Mesenteric fat pad (tissue), 1 donor: ENCODE data around the gene PKIB. TPM values are rescaled to one million over a fixed set of nuclear protein-coding genes. Genes with fewer than 3 reads are reported as not detected.
"Not testable (repeated sequence)": the region's sequence is repeated elsewhere in the genome, so short reads cannot be mapped to it uniquely, and the experiment has no call there.

Experiments used
- DNase-seq: peaks from one replicate; pipeline ENCODE4 v3.0.0-alpha.2; 2020; ENCODE audit warnings: low spot score
- long read RNA-seq: library from polyadenylated mRNA; unstranded; transcript quantifications from one replicate; pipeline ENCODE4 v2.0.0, GENCODE V29; 2020
- total RNA-seq: library from RNA; stranded (reverse); fragmentation: NEBNext Ultra II Directional; extraction: Animal tissue kit (Norgen Biotek cat#: 25700); gene quantifications from one replicate; pipeline ENCODE4 v1.2.1, GENCODE V29; 2021
- donor health status: DM: yes; HTN: yes; CAD: no.

PKIB gene
- total RNA-seq: 1.00 TPM
- long read RNA-seq, partial matches to known transcripts: 0 of 3 reads
- long read RNA-seq, other reads (novel, unspliced or antisense): 1 of 3 reads

DNA sequence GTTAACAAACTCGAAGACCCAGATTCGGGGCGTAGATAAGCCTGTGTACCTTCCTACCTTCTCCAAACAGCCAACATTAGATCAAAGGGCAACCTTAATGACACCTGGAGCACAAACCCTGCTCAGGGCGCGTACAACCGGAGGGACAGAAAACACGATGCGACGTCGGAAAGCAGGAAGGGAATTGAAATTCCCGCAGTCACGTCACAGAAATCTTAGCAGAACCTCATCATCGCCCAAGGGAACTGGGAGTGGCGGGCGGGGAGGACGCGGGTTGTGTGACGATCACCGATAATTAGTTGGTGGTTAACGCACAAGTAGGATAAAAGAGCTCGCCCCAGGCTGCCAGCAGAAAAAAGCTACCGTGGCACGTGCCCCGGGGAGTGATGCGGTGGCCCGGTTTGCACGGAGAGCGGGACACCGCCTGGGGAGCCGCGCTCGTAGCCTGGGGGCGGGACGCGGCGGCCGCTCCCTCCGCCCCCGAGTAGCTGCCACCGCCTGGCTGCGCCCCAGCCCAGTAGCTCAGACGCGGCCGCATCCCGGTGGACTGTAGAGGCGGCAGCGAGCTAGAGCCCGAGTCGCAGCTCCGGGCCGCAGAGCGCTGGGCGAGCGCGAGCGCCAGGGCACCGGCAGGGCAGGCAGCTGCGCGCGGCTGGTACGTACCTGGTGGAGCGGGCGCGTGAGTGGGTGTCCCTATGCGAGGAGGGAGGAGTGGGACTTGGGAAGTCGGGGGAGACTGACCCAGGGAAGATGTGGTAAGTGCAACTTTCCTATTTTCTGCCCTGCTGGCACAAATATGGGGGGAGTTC is at the start of gene PKIB:
Gene PKIB, plus strand, starts transcription at position 525 of the 809 bp plus-strand sequence. CDS start 107,390 bp downstream, outside the sequence.
- DNase-seq: peak; percentile 92

DNA sequence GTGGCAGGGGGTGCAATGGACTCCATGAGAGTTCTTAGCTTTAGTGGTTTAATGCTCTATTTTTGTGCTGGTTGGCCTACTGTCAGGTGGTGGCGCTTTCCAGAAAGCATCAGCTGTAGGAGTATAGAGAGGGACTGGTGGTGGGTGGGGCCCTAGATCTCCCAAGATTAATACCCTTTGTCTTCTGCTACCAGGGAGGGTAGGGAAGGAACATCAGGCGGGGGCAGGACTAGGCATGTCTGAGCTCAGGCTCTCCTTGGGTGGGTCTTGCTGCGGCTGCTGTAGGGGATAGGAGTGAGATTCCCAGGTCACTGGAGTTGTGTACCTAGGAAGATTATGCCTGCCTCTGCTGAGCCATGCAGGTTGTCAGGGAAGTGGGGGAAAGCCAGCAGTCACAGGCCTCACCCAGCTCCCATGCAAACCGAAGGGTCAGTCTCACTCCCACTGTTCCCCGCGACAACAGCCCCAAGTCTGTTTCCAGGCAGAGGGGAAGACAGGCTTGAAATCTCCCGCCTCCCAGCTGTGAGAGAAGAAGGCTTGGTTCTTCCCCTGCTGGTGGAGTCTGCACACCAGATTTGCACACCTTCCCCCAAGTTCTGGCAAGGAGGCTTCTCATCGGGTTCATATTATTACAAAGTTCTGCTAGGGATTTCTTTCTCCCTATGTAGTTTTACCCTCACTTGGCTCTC is 46.7 kb upstream of the PKIB start:
- DNase-seq: no peak

GRCh38 chr6:122564230-122564629 is 46.0 kb upstream of the PKIB start:
- no peak for DNase-seq

GRCh38 chr6:122565708-122566107 is 44.5 kb upstream of the PKIB start:
- no peak for DNase-seq

DNA sequence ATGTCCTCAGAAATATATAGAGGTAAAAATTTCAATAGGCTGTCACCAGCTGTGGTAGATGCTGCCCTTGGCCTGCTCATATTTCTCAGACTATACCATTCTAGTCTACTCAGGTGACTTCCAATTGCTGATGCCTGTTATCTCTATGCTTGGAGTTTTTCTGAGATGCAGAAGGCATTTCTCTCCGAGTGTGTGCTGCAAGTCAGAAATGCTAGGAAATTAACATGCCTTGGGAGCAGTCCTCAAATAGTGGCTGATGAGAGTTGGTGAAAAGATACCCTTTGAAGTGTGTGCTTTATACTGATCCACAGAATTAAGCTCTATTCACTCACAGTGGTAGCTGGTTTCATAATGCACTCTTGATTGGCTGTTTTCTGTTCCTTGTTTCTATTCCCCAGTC is 43.2 kb upstream of the PKIB start:
- no peak for DNase-seq

DNA sequence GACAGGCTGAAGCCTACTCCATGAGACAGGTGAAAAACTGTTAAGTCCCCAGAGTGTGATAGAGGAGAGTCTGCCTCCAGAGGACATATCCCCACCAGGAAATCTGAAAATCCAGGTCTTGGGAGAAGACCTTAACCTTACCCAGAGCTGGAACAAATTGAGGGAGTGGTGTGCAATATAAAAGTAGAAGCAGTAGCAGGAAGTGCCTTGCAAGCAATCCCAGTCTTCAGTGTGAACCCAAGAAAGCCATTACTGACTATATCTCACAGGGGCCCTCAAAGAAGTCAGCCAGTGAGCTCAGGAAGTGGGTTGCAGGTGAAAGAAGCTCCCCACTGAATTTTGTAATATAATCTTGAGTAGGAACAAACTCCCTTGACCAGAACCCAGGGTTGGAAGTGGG is 41.9 kb upstream of the PKIB start:
- DNase-seq: no peak

GRCh38 chr6:122568797-122569221 is 41.4 kb upstream of the PKIB start:
- no peak for DNase-seq

GRCh38 chr6:122569230-122569771 is 40.9 kb upstream of the PKIB start:
- no peak for DNase-seq

DNA sequence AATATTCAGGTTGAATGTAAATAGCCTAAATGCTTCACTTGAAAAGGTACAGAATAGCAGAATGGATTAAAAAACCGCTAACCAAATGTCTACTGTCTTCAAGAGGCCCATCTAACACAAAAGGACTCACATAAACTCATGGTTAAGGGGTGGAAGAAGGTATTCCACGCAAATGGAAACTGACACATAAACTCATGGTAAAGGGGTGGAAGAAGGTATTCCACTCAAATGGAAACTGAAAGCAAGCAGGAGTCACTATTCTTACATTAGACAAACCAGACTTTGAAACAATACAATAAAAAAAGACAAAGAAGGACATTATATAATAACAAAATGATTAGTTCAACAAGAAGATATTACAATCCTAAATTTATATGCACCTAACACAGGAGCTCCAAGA is 38.3 kb upstream of the PKIB start:
- DNase-seq: no peak

- DNase-seq: no peak
These were observed 33.3 kb upstream of the PKIB start for GRCh38 chr6:122576888-122577287.

DNA sequence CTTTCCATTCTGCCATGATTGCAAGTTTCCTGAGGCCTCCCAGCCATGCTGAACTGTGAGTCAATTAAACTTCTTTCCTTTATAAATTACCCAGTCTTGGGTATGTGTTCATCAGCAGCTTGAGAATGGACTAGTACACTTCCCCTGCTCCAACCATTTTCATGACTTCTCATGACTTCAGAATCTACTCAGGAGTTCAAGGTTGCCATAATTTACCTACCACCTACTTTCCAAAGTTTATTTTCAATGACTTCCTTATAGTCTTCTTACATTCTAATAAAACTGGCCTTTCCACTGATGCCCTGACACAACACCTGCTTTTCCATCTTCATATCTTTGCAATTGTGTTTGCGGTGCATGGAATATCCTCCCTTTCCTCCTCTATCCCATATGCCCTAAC is 31.2 kb upstream of the PKIB start:
- no peak for DNase-seq

GRCh38 chr6:122580737-122581136 is 29.5 kb upstream of the PKIB start:
- no peak for DNase-seq

DNA sequence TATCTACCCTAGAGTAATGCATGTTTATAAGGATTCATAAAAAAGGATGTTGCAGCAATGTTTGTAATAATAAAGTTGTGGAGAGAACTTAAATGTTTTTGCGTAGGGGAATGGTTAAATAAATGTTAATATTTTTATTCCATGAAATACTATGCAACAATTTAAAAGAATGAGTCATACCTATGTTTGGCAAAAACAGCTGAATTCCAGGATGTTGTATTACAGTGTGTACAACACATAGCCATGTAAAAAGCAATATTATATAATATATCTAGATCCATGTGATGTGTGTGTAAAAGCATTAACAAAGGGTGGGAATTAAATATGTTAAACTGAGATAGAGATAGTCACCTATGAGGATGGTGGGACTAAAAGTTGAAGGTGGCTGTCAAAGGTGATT is 21.1 kb upstream of the PKIB start:
- DNase-seq: no peak

DNA sequence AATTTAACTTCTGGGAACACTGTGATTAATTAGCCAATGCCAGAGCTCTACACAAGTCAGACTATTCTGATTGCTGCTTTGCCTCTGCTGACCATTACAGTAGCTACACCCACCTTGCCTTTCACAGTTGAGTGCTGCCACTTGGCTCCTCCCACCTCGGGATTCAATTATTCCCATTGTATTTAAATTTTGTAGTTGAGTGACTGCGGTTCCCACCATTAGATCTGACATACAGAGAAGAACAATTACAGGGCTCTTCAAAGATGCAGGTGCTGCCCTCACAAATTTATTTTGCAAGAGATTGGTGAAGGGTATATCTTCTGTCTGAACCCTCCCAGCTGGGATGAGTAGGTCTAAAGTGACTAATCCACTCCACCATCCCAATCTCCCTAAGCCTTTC is 11.9 kb upstream of the PKIB start:
- not testable (repeated sequence) for DNase-seq

- no peak for DNase-seq
These were observed 5.5 kb upstream of the PKIB start for GRCh38 chr6:122604676-122605075.

- no peak for DNase-seq
These were observed 668 bp downstream of the PKIB start for GRCh38 chr6:122610690-122611455.

DNA sequence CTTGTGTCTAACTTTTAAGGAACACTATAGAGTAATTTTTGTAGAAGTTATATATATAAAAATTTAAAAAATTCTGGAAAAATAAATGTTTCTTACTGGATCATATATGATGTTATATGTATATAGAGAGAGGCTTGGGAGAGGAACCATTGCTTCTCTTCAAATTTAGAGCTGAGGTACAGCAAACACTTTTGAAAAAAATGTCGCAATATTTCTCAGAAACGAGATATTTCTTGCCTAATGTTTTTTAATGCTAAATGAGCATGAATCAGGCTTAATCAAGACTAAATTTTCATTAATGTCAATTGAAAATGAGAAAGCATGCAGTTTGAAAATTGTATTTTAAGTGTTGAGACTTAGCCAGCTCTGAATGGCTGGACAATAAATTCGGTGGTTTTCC is 2.6 kb downstream of the PKIB start:
- DNase-seq: no peak

DNA sequence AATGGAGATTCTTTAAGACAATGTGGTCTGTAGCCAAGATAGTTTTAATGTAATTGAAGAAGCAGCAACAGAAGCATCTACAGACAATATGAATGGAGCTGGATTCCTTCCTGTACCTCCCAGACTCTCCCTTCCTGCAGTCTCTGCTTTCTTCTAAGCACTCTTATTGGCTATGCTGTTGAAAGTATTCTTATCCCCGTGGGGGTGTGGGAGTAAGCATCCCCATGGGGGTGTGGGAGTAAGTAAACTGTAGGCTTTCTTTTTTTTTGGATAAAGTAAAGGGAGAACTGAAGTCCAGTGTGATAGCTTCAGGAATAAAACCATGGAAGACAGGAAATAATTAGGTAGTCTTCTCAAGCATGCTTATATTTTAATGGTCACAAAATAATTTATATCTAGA is 4.1 kb downstream of the PKIB start:
- no peak for DNase-seq

DNA sequence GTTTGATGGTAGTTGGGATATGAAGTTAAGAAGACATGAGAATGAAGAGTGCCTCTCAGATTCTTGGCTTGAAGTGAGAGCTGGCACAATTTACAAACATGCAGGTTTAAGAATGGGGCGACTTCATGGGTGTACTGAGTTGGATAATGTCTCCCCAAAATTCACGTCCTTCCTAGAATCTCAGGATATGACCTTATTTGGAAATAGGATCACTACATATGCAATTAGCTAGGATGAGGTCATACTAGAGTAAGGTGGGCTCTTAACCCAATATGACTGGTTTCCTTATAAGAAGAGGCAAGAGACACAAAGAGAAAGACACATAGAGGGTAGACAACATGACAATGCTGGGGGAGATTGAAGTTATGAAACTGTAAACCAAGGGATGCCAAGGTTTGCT is 5.2 kb downstream of the PKIB start:
- DNase-seq: no peak

- no peak for DNase-seq
These were observed 6.7 kb downstream of the PKIB start for GRCh38 chr6:122616877-122617276.

- no peak for DNase-seq
These were observed 9.1 kb downstream of the PKIB start for GRCh38 chr6:122619309-122619708.

GRCh38 chr6:122620428-122620827 is 10.2 kb downstream of the PKIB start:
- no peak for DNase-seq
